Measurements from ENCODE around the gene BST1. TPM values are rescaled to one million over a fixed set of nuclear protein-coding genes. Genes with fewer than 3 reads are reported as not detected.

BST1 gene
- total and polyA plus RNA-seq, 10 donors, result 3.8 to 54.3 (median 15.4) TPM

- DNase-seq, result no peak
- H3K27me3 ChIP-seq (replicated peaks in 1 of 7), result no peaks in the 10 kb centered on the region
- 40 to 63% (median 59%) methylated on average over 1 of the region's 1 CpG for WGBS, 5 donors
- no peak overlapping the region for H3K4me3 ChIP-seq
- no peak overlapping the region for H3K27ac ChIP-seq
- no peak for TF ChIP-seq CTCF (IDR thresholded peaks at IDR 0.05 in 8 of 11, conservative IDR thresholded peaks at IDR 0.05 in 3 of 11)
- no peak for TF ChIP-seq POLR2A (IDR thresholded peaks at IDR 0.05)
- no peak for TF ChIP-seq POLR2AphosphoS5 (IDR thresholded peaks at IDR 0.05)
- no peaks in the 10 kb centered on the region for H3K4me1 ChIP-seq
- H3K36me3 ChIP-seq, result peaks cover 0 to 11% (median 0%) of the 10 kb centered on the region in 6 donors
- peaks cover 0 to 37% (median 22%) of the 10 kb centered on the region in 8 donors for H3K9me3 ChIP-seq
- intact Hi-C loops (cut with DNase I; ENCODE audit: low total_unique reads), result no loop called here
Measured at GRCh38 chr4:15742083-15742582, 39.3 kb downstream of the BST1 start.

DNA sequence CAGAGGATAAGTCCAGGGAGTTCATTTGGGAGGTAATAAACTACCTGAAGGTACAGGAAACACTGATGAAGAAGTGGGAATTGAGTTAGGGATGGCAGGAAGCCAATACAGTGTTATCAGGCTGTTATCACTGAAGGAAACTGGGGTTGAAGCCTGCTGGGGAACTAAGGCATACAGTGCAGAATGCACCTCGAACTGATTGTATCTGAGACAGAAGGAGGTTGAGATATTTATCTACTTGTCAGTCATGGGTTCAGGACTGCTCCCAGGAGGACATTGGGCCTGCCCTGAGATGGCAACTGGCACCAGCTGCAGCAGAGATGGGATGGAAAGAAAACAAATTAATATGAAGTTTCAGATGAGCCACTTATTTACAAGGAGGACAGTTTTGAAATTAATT is 39.8 kb downstream of the BST1 start:
- TF ChIP-seq POLR2A (IDR thresholded peaks at IDR 0.05), result no peak
- TF ChIP-seq CTCF (IDR thresholded peaks at IDR 0.05 in 8 of 11, conservative IDR thresholded peaks at IDR 0.05 in 3 of 11), result no peak
- no peak for TF ChIP-seq POLR2AphosphoS5 (IDR thresholded peaks at IDR 0.05)
- intact Hi-C loops (cut with DNase I; ENCODE audit: low total_unique reads), result no loop called here
- WGBS, 5 donors, result 0 to 23% (median 15%) methylated on average over 1 of the region's 1 CpG
- peaks cover 0 to 37% (median 22%) of the 10 kb centered on the region in 8 donors for H3K9me3 ChIP-seq
- DNase-seq, result no peak
- no peak overlapping the region for H3K4me3 ChIP-seq
- no peak overlapping the region for H3K27ac ChIP-seq
- H3K27me3 ChIP-seq (replicated peaks in 1 of 7), result no peaks in the 10 kb centered on the region
- H3K36me3 ChIP-seq, result peaks cover 0 to 6% (median 0%) of the 10 kb centered on the region in 6 donors
- no peaks in the 10 kb centered on the region for H3K4me1 ChIP-seq

DNA sequence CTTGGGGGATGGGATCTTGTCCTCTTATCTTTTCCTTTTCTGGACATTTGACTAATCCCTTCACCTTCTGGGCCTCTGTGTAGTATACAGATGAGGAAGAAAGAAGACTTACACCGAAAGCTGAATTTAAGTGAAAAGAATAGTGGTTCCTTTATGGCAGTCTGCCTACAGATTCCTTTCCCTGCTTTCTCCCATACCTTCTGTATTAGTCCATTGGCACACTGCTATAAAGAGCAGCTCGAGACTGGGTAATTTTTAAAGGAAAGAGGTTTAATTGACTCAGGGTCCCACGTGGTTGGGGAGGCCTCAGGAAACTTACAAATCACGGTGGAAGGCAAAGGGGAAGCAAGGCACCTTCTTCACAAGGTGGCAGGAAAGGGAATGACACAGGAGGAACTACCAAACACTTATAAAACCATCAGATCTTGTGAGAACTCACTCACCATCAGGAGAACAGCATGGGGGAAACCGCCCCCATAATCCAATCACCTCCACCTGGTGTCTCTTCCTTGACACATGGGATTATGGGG is 41.2 kb downstream of the BST1 start:
- DNase-seq, result no peak
- H3K36me3 ChIP-seq, result no peaks in the 10 kb centered on the region
- H3K27ac ChIP-seq, result no peak overlapping the region
- no peaks in the 10 kb centered on the region for H3K27me3 ChIP-seq (replicated peaks in 1 of 7)
- no peak overlapping the region for H3K4me3 ChIP-seq
- intact Hi-C loops (cut with DNase I; ENCODE audit: low total_unique reads), result no loop called here
- peaks cover 0 to 37% (median 22%) of the 10 kb centered on the region in 8 donors for H3K9me3 ChIP-seq
- TF ChIP-seq CTCF (IDR thresholded peaks at IDR 0.05 in 8 of 11, conservative IDR thresholded peaks at IDR 0.05 in 3 of 11) (no peak), POLR2A (IDR thresholded peaks at IDR 0.05) (no peak), POLR2AphosphoS5 (IDR thresholded peaks at IDR 0.05) (no peak)
- 28 to 42% (median 34%) methylated on average over 5 of the region's 5 CpGs for WGBS, 5 donors
- H3K4me1 ChIP-seq, result no peaks in the 10 kb centered on the region

GRCh38 chr4:15746110-15746509 is 43.2 kb downstream of the BST1 start:
- intact Hi-C loops (cut with DNase I; ENCODE audit: low total_unique reads), result no loop called here
- 94 to 100% (median 100%) methylated on average over 1 of the region's 1 CpG for WGBS, 5 donors
- Histone ChIP-seq H3K36me3 (no peaks in the 10 kb centered on the region), H3K9me3 (peaks cover 0 to 33% (median 18%) of the 10 kb centered on the region in 8 donors), H3K4me3 (no peak overlapping the region), H3K4me1 (no peaks in the 10 kb centered on the region), H3K27me3 (replicated peaks in 1 of 7) (no peaks in the 10 kb centered on the region), H3K27ac (no peak overlapping the region)
- TF ChIP-seq POLR2AphosphoS5 (IDR thresholded peaks at IDR 0.05) (no peak), POLR2A (IDR thresholded peaks at IDR 0.05) (no peak), CTCF (IDR thresholded peaks at IDR 0.05 in 8 of 11, conservative IDR thresholded peaks at IDR 0.05 in 3 of 11) (no peak)
- no peak for DNase-seq

All from spleen (tissue), 11 donors.